ENCODE results near the gene TMEM150A. TPM values are rescaled to one million over a fixed set of nuclear protein-coding genes. Genes with fewer than 3 reads are reported as not detected.

Gene TMEM150A
- total and polyA plus RNA-seq, 2 of the 13 experiments (the other 11 are each of a cell fraction or from before 2014, with no cell fraction given) = 30.1 to 70.4 TPM

- no peak for TF ChIP-seq ZNF703 (CRISPR knock-in tag; IDR thresholded peaks at IDR 0.05; ENCODE audit: borderline replicate concordance)
- TF ChIP-seq RXRA (CRISPR knock-in tag; IDR thresholded peaks at IDR 0.05) = peak; percentile 71; the same call in 1 of the 2 replicates
- TF ChIP-seq ZNF614 (CRISPR knock-in tag; IDR thresholded peaks at IDR 0.05; ENCODE audit: borderline replicate concordance) = peak; percentile 79; the same call in 1 of the 2 replicates
- peak; percentile 64; the same call in 1 of the 2 replicates for TF ChIP-seq GATA4 (IDR thresholded peaks at IDR 0.05; ENCODE audit: borderline replicate concordance, low read depth)
- TF ChIP-seq FOXA1 (IDR thresholded peaks at IDR 0.05) = no peak
- peak; percentile 27; the same call in 1 of the 2 replicates for TF ChIP-seq FOXA1 (CRISPR knock-in tag; IDR thresholded peaks at IDR 0.05)
- TF ChIP-seq, protein P1, sequence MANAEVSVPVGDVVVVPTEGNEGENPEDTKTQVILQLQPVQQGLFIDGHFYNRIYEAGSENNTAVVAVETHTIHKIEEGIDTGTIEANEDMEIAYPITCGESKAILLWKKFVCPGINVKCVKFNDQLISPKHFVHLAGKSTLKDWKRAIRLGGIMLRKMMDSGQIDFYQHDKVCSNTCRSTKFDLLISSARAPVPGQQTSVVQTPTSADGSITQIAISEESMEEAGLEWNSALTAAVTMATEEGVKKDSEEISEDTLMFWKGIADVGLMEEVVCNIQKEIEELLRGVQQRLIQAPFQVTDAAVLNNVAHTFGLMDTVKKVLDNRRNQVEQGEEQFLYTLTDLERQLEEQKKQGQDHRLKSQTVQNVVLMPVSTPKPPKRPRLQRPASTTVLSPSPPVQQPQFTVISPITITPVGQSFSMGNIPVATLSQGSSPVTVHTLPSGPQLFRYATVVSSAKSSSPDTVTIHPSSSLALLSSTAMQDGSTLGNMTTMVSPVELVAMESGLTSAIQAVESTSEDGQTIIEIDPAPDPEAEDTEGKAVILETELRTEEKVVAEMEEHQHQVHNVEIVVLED (CRISPR knock-in tag; IDR thresholded peaks at IDR 0.05; ENCODE audit: borderline replicate concordance) = peak; percentile 91
- no peak; the same call in 1 of the 2 replicates for TF ChIP-seq ZNF431 (CRISPR knock-in tag; IDR thresholded peaks at IDR 0.05; ENCODE audit: borderline replicate concordance, low read depth)
- TF ChIP-seq, protein P2, sequence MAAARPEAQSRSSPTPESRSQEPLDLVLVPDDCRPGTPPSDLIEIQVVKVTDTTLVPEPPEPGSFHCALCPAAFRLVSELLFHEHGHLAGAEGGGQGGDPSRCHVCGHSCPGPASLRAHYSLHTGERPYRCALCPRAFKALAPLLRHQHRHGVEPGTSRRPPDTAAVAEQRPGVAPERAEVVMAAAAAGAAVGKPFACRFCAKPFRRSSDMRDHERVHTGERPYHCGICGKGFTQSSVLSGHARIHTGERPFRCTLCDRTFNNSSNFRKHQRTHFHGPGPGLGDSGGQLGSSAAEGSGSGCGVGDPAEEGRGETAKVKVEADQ (CRISPR knock-in tag; IDR thresholded peaks at IDR 0.05; ENCODE audit: borderline replicate concordance) = no peak; the same call in 1 of the 2 replicates
- TF ChIP-seq ZNF382 (CRISPR knock-in tag; IDR thresholded peaks at IDR 0.05; ENCODE audit: borderline replicate concordance) = no peak
- TF ChIP-seq, protein P3, sequence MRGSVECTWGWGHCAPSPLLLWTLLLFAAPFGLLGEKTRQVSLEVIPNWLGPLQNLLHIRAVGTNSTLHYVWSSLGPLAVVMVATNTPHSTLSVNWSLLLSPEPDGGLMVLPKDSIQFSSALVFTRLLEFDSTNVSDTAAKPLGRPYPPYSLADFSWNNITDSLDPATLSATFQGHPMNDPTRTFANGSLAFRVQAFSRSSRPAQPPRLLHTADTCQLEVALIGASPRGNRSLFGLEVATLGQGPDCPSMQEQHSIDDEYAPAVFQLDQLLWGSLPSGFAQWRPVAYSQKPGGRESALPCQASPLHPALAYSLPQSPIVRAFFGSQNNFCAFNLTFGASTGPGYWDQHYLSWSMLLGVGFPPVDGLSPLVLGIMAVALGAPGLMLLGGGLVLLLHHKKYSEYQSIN (CRISPR knock-in tag; IDR thresholded peaks at IDR 0.05; ENCODE audit: borderline replicate concordance) = no peak
- TF ChIP-seq ZNF720 (CRISPR knock-in tag; IDR thresholded peaks at IDR 0.05) = no peak
- TF ChIP-seq CENPX (CRISPR knock-in tag; IDR thresholded peaks at IDR 0.05) = no peak
- 0 out of 2 replicates have a peak, but pooled peaks have one; percentile 32 for TF ChIP-seq DMTF1 (CRISPR knock-in tag; IDR thresholded peaks at IDR 0.05)
- peak; percentile 51 for TF ChIP-seq HNRNPK (IDR thresholded peaks at IDR 0.05; ENCODE audit: low read depth, low read length, poor library complexity, severe bottlenecking)
- peak; percentile 62; the same call in 1 of the 2 replicates for TF ChIP-seq RXRB (CRISPR knock-in tag; IDR thresholded peaks at IDR 0.05; ENCODE audit: borderline replicate concordance)
- peak; percentile 93; the same call in 1 of the 2 replicates for TF ChIP-seq ZNF749 (CRISPR knock-in tag; IDR thresholded peaks at IDR 0.05; ENCODE audit: borderline replicate concordance)
- no peak for TF ChIP-seq GPN1 (CRISPR knock-in tag; IDR thresholded peaks at IDR 0.05; ENCODE audit: borderline replicate concordance)
- TF ChIP-seq SOX5 (CRISPR knock-in tag; IDR thresholded peaks at IDR 0.05; ENCODE audit: borderline replicate concordance) = peak; percentile 65
- TF ChIP-seq ZNF24 (IDR thresholded peaks at IDR 0.05) = peak; percentile 34; the same call in 1 of the 2 replicates
- peak; percentile 92 for TF ChIP-seq YEATS2 (CRISPR knock-in tag; IDR thresholded peaks at IDR 0.05; ENCODE audit: borderline replicate concordance)
- TF ChIP-seq KLF12 (CRISPR knock-in tag; IDR thresholded peaks at IDR 0.05; ENCODE audit: borderline replicate concordance) = 0 out of 2 replicates have a peak, but pooled peaks have one; percentile 39
- TF ChIP-seq RCOR2 (CRISPR knock-in tag; IDR thresholded peaks at IDR 0.05) = no peak
Observed at GRCh38 chr2:85561280-85562212, 41.0 kb downstream of the TMEM150A start, which contains the start of gene GGCX (continued).
